Calu3 (cell line): ENCODE data around the gene ZNF467. TPM values are rescaled to one million over a fixed set of nuclear protein-coding genes. Genes with fewer than 3 reads are reported as not detected.

Experiments used
- BruUV-seq: library from RNA; stranded (reverse); fragments of 400-500 nt; replicated peaks from 2 replicates; lab custom pipeline; 2021; lab: Mats Ljungman, UMichigan
- CTCF ChIA-PET: fragments of 300-600 bp; sonication (Branson Sonifier 250); formaldehyde crosslinking; loops from one replicate; lab custom pipeline; 2022; ENCODE audit warnings: antibody characterized with exemption; lab: Charles Lee
- DNase-seq: peaks from one replicate; pipeline ENCODE4 v3.0.0; 2022
- H3K27ac Mint-ChIP-seq: one replicate; pipeline ENCODE4 v1.8.0; 2022; ENCODE audit warnings: mixed read lengths; ENCODE audit not compliant: unreplicated experiment
- H3K27me3 Mint-ChIP-seq: one replicate; pipeline ENCODE4 v1.8.0; 2022; ENCODE audit warnings: mixed read lengths; ENCODE audit not compliant: unreplicated experiment
- H3K36me3 Mint-ChIP-seq: one replicate; pipeline ENCODE4 v1.8.0; 2022; ENCODE audit warnings: mild to moderate bottlenecking, moderate library complexity, mixed read lengths; ENCODE audit not compliant: insufficient read depth, unreplicated experiment
- H3K4me1 Mint-ChIP-seq: one replicate; pipeline ENCODE4 v1.8.0; 2022; ENCODE audit warnings: mild to moderate bottlenecking, low read depth, mixed read lengths; ENCODE audit not compliant: unreplicated experiment
- H3K4me3 Mint-ChIP-seq: one replicate; pipeline ENCODE4 v1.8.0; 2022; ENCODE audit warnings: mild to moderate bottlenecking, low read depth, moderate library complexity, mixed read lengths; ENCODE audit not compliant: unreplicated experiment
- H3K9me3 Mint-ChIP-seq: one replicate; pipeline ENCODE4 v1.8.0; 2022; ENCODE audit warnings: low read depth, mixed read lengths; ENCODE audit not compliant: unreplicated experiment
- CTCF ChIP-seq: fragments of 200-600 bp; IDR thresholded peaks from one replicate; pipeline ENCODE4 v1.8.0; 2022; ENCODE audit warnings: antibody characterized with exemption; ENCODE audit not compliant: unreplicated experiment
- intact Hi-C: fragments of 100-400 bp; cut with micrococcal nuclease; formaldehyde crosslinking; loops from one replicate; pipeline ENCODE4 v1.10.0; 2022; ENCODE audit not compliant: unreplicated experiment
- total RNA-seq: library from RNA; stranded (reverse); gene quantifications from 2 replicates; pipeline ENCODE4 v1.2.3, GENCODE V29; 2022

ZNF467 gene
- total RNA-seq, 1 experiment from 2014 or later: 0.54 TPM

- TF ChIP-seq CTCF: no peak
- H3K27ac Mint-ChIP-seq: no peak overlapping the region
- intact Hi-C loops: no loop called here
- no TSS peak for BruUV-seq
- H3K9me3 Mint-ChIP-seq: no peaks in the 10 kb centered on the region
- H3K4me1 Mint-ChIP-seq: peaks cover 8% of the 10 kb centered on the region
- peaks cover 10% of the 10 kb centered on the region for H3K36me3 Mint-ChIP-seq
- DNase-seq: no peak
- H3K4me3 Mint-ChIP-seq: no peak overlapping the region
- H3K27me3 Mint-ChIP-seq: peaks cover 84% of the 10 kb centered on the region
- CTCF ChIA-PET: interaction anchor here (0.6 kb wide), 1 partner anchor 720 kb away, joined by 3 read pairs; no protein-coding TSS in a partner anchor
Observed at GRCh38 chr7:149776848-149777407, 3.5 kb upstream of the ZNF467 start.

GRCh38 chr7:149776289-149776688, 2.9 kb upstream of the ZNF467 start:
- CTCF ChIA-PET: interaction anchor here (0.6 kb wide), 1 partner anchor 719 kb away, joined by 3 read pairs; no protein-coding TSS in a partner anchor
- intact Hi-C loops: no loop called here
- H3K9me3 Mint-ChIP-seq: no peaks in the 10 kb centered on the region
- TF ChIP-seq CTCF: no peak
- H3K4me3 Mint-ChIP-seq: no peak overlapping the region
- peak; percentile 61 for DNase-seq
- peaks cover 78% of the 10 kb centered on the region for H3K27me3 Mint-ChIP-seq
- no peak overlapping the region for H3K27ac Mint-ChIP-seq
- no TSS peak for BruUV-seq
- H3K36me3 Mint-ChIP-seq: peaks cover 10% of the 10 kb centered on the region
- H3K4me1 Mint-ChIP-seq: peaks cover 8% of the 10 kb centered on the region

GRCh38 chr7:149775176-149775556, 1.8 kb upstream of the ZNF467 start:
- CTCF ChIA-PET: interaction anchor here (2.4 kb wide), 1 partner anchor 113 kb away, joined by 5 read pairs; no protein-coding TSS in a partner anchor
- Mint-ChIP-seq H3K27ac (no peak overlapping the region), H3K36me3 (peaks cover 10% of the 10 kb centered on the region), H3K27me3 (peaks cover 76% of the 10 kb centered on the region), H3K4me1 (peaks cover 8% of the 10 kb centered on the region), H3K4me3 (no peak overlapping the region), H3K9me3 (no peaks in the 10 kb centered on the region)
- BruUV-seq: no TSS peak
- DNase-seq: no peak
- intact Hi-C loops: no loop called here
- no peak for TF ChIP-seq CTCF

- Mint-ChIP-seq H3K9me3 (no peaks in the 10 kb centered on the region), H3K27me3 (peaks cover 77% of the 10 kb centered on the region), H3K36me3 (peaks cover 10% of the 10 kb centered on the region), H3K4me1 (peaks cover 8% of the 10 kb centered on the region), H3K27ac (peak overlapping the region; percentile 52), H3K4me3 (peak overlapping the region; percentile 65)
- CTCF ChIA-PET: interaction anchor here (0.7 to 2.4 kb wide), 2 partner anchors 25 to 112 kb away, joined by 3 to 5 read pairs; no protein-coding TSS in a partner anchor
- no peak for DNase-seq
- no peak for TF ChIP-seq CTCF
- intact Hi-C loops: no loop called here
- BruUV-seq: no TSS peak
Observed at GRCh38 chr7:149774237-149775175, 1.1 kb upstream of the ZNF467 start.
